Measurements from ENCODE around the gene SMAD3.

Gene SMAD3

GRCh38 chr15:67065531-67066005 is at the start of gene SMAD3:
SMAD3 (plus strand) TSS chr15:67065602; CDS start chr15:67066155, 553 bp downstream.
- Histone ChIP-seq H3K36me3 (ENCODE audit: insufficient read depth, low read length) (no peaks in the 10 kb centered on the region), H3K79me2 (ENCODE audit: insufficient read depth, low read length) (no peaks in the 10 kb centered on the region), H3K27ac (ENCODE audit: low read length) (no peak within 1 kb of the TSS), H3K4me1 (ENCODE audit: insufficient read depth, low read length) (peaks cover 13% of the 10 kb centered on the region), H3K9ac (ENCODE audit: low read depth, low read length) (peak within 1 kb of the TSS; percentile 24; the same call in 1 of the 2 replicates), H2AFZ (ENCODE audit: low read depth, low read length) (peak within 1 kb of the TSS; percentile 49; the same call in 1 of the 2 replicates), H3K27me3 (ENCODE audit: insufficient read depth, low read length, poor library complexity) (peaks cover 63% of the 10 kb centered on the region), H4K20me1 (ENCODE audit: insufficient read depth, low read length) (peaks cover 6% of the 10 kb centered on the region), H3K4me2 (ENCODE audit: insufficient read depth, low read length) (peak within 1 kb of the TSS; percentile 65), H3K4me3 (ENCODE audit: low read depth in 1 of 2, low read length in 2 of 2) (peak within 1 kb of the TSS in 1 of 2 experiments; percentile 56; a peak in 2 of 4 replicates), H3K9me3 (ENCODE audit: insufficient read depth, low read length, severe bottlenecking) (no peaks in the 10 kb centered on the region)
- TF ChIP-seq CTCF (IDR thresholded peaks at IDR 0.05; ENCODE audit: borderline replicate concordance, extremely low read depth, low read length, poor library complexity, severe bottlenecking) (no peak), EZH2 (IDR thresholded peaks at IDR 0.05; ENCODE audit: borderline replicate concordance, low read depth, low read length, severe bottlenecking) (no peak)
- DNase-seq: peak; percentile 54
- peak; percentile 83 for ATAC-seq (ENCODE audit: insufficient read depth, low read depth)

- TF ChIP-seq CTCF (IDR thresholded peaks at IDR 0.05; ENCODE audit: borderline replicate concordance, extremely low read depth, low read length, poor library complexity, severe bottlenecking) (no peak), EZH2 (IDR thresholded peaks at IDR 0.05; ENCODE audit: borderline replicate concordance, low read depth, low read length, severe bottlenecking) (no peak)
- ATAC-seq (ENCODE audit: insufficient read depth, low read depth): no peak
- no peak for DNase-seq
Observed at GRCh38 chr15:67017311-67017710, 48.1 kb upstream of the SMAD3 start.

GRCh38 chr15:67018026-67018425 is 47.4 kb upstream of the SMAD3 start:
- Histone ChIP-seq H4K20me1 (ENCODE audit: insufficient read depth, low read length) (no peaks in the 10 kb centered on the region), H3K36me3 (ENCODE audit: insufficient read depth, low read length) (no peaks in the 10 kb centered on the region), H3K4me3 (ENCODE audit: low read depth in 1 of 2, low read length in 2 of 2) (no peak overlapping the region), H3K79me2 (ENCODE audit: insufficient read depth, low read length) (no peaks in the 10 kb centered on the region), H3K9ac (ENCODE audit: low read depth, low read length) (no peak overlapping the region), H3K9me3 (ENCODE audit: insufficient read depth, low read length, severe bottlenecking) (no peaks in the 10 kb centered on the region), H3K4me2 (ENCODE audit: insufficient read depth, low read length) (no peak overlapping the region), H3K4me1 (ENCODE audit: insufficient read depth, low read length) (no peaks in the 10 kb centered on the region), H3K27me3 (ENCODE audit: insufficient read depth, low read length, poor library complexity) (no peaks in the 10 kb centered on the region), H2AFZ (ENCODE audit: low read depth, low read length) (no peak overlapping the region), H3K27ac (ENCODE audit: low read length) (no peak overlapping the region)
- TF ChIP-seq EZH2 (IDR thresholded peaks at IDR 0.05; ENCODE audit: borderline replicate concordance, low read depth, low read length, severe bottlenecking) (no peak), CTCF (IDR thresholded peaks at IDR 0.05; ENCODE audit: borderline replicate concordance, extremely low read depth, low read length, poor library complexity, severe bottlenecking) (no peak)
- ATAC-seq (ENCODE audit: insufficient read depth, low read depth) (no peak), DNase-seq (no peak)

More at GRCh38 chr15:67017311-67017710, 48.1 kb upstream of the SMAD3 start:
- H2AFZ ChIP-seq (ENCODE audit: low read depth, low read length): no peak overlapping the region
- no peaks in the 10 kb centered on the region for H3K79me2 ChIP-seq (ENCODE audit: insufficient read depth, low read length)
- no peaks in the 10 kb centered on the region for H3K9me3 ChIP-seq (ENCODE audit: insufficient read depth, low read length, severe bottlenecking)
- no peak overlapping the region for H3K4me3 ChIP-seq (ENCODE audit: low read depth in 1 of 2, low read length in 2 of 2)
- no peak overlapping the region for H3K9ac ChIP-seq (ENCODE audit: low read depth, low read length)
- H3K27me3 ChIP-seq (ENCODE audit: insufficient read depth, low read length, poor library complexity): no peaks in the 10 kb centered on the region
- H3K4me2 ChIP-seq (ENCODE audit: insufficient read depth, low read length): no peak overlapping the region
- H3K4me1 ChIP-seq (ENCODE audit: insufficient read depth, low read length): no peaks in the 10 kb centered on the region
- H3K27ac ChIP-seq (ENCODE audit: low read length): no peak overlapping the region
- H3K36me3 ChIP-seq (ENCODE audit: insufficient read depth, low read length): no peaks in the 10 kb centered on the region
- no peaks in the 10 kb centered on the region for H4K20me1 ChIP-seq (ENCODE audit: insufficient read depth, low read length)
